Smooth muscle cell (in vitro differentiated cells): ENCODE data around the gene TRIM67. TPM values are rescaled to one million over a fixed set of nuclear protein-coding genes. Genes with fewer than 3 reads are reported as not detected.
A peak's percentile ranks its signal among the peaks of the same experiment; 100 is the strongest.

Source experiments
- DNase-seq: peaks from one replicate; lab custom pipeline; 2025; ENCODE audit not compliant: unreplicated experiment; lab: John Stamatoyannopoulos, UW
- H2AFZ ChIP-seq: fragments of 200-600 bp; sonication (generic); 2 replicates; pipeline ENCODE4 v1.6.0; 2016; ENCODE audit warnings: antibody characterized with exemption, low read depth, mild to moderate bottlenecking
- H3F3A ChIP-seq: fragments of 200-600 bp; sonication (generic); 2 replicates; pipeline ENCODE4 v1.6.0; 2017; ENCODE audit warnings: antibody characterized with exemption, low read depth
- H3K27ac ChIP-seq: fragments of 200-600 bp; sonication (generic); 2 replicates; pipeline ENCODE4 v1.5.1; 2016; ENCODE audit warnings: low read depth, mild to moderate bottlenecking
- H3K27me3 ChIP-seq: fragments of 200-600 bp; sonication (generic); 2 replicates; pipeline ENCODE4 v1.6.1; 2016; ENCODE audit warnings: low read depth, mild to moderate bottlenecking
- H3K36me3 ChIP-seq: fragments of 200-600 bp; sonication (generic); 2 replicates; pipeline ENCODE4 v1.5.1; 2016; ENCODE audit warnings: low read depth
- H3K4me1 ChIP-seq: fragments of 200-600 bp; sonication (generic); 2 replicates; pipeline ENCODE4 v1.5.1; 2016; ENCODE audit warnings: low read depth
- H3K4me2 ChIP-seq: fragments of 200-600 bp; sonication (generic); 2 replicates; pipeline ENCODE4 v1.6.0; 2016; ENCODE audit warnings: mild to moderate bottlenecking
- H3K4me3 ChIP-seq: fragments of 200-600 bp; sonication (generic); 2 replicates; pipeline ENCODE4 v1.5.1; 2016; ENCODE audit warnings: mild to moderate bottlenecking
- H3K79me2 ChIP-seq: fragments of 200-600 bp; sonication (generic); 2 replicates; pipeline ENCODE4 v1.6.0; 2016; ENCODE audit warnings: low read depth, mild to moderate bottlenecking
- H3K9ac ChIP-seq: fragments of 200-600 bp; sonication (generic); 2 replicates; pipeline ENCODE4 v1.6.0; 2016; ENCODE audit warnings: low read depth
- H3K9me3 ChIP-seq: fragments of 200-600 bp; sonication (generic); replicated peaks from 2 replicates; pipeline ENCODE4 v1.5.1; 2016; ENCODE audit warnings: low read depth
- H4K20me1 ChIP-seq: fragments of 200-600 bp; sonication (generic); 2 replicates; pipeline ENCODE4 v1.6.0; 2016; ENCODE audit warnings: low read depth
- WGBS: methylation state at CpG from one replicate; pipeline ENCODE4 v1.1.7; 2016; ENCODE audit warnings: low lambda C conversion rate; 5-methylcytosine and 5-hydroxymethylcytosine counted together
- polyA plus RNA-seq: library from polyadenylated mRNA; unstranded; fragments of >200 nt; fragmentation: Nextera tagmentation; extraction: Ambion mirVana; gene quantifications from 2 replicates; pipeline ENCODE4 v1.2.1, GENCODE V29; 2016
- total RNA-seq: library from RNA; depleted of rRNA; stranded (reverse); fragments of >200 nt; gene quantifications from 2 replicates; pipeline ENCODE4 v1.2.3, GENCODE V29; 2014
- TF ChIP-seq, protein P1 (sequence below): fragments of 200-600 bp; sonication (generic); IDR thresholded peaks from 2 replicates; pipeline ENCODE4 v1.5.1; 2017; ENCODE audit warnings: borderline replicate concordance, mild to moderate bottlenecking, antibody characterized with exemption; ENCODE audit not compliant: insufficient read depth, poor library complexity, severe bottlenecking

Gene TRIM67
- total and polyA plus RNA-seq, 2 experiments from 2014 or later = 0.04 to 0.25 TPM

DNA sequence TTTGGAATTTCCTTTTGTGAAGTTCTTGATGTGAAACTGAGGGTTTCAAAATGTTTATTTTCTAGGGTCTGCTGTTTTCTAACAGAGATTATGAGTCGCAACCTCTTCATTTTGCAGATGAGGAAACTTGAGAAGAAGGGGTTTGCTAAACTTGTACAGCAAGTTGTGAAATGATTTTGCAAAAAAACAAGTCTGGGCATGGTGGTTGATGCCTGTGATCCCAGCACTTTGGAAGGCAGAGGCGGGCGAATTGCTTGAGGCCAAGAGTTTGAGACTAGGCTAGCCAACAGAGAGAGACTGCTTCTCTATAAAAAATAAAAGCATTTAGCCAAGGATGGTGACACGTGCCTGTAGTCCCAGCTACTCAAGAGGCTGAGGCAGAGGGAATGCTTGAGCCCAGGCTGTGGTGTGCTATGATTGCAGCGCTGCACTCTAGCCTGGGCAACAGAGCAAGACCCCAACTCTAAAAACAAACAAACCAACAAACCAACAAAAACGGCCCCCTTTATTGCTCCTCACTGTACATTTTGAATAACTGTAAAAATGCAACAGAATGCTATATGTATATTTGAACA is 9.9 kb downstream of the TRIM67 start:
- H3K4me3 ChIP-seq = no peak overlapping the region
- H3K9ac ChIP-seq = no peak overlapping the region
- WGBS = 69% methylated on average over 6 of the region's 6 CpGs
- peaks cover 9% of the 10 kb centered on the region for H3K4me1 ChIP-seq
- DNase-seq = no peak
- H2AFZ ChIP-seq = no peak overlapping the region
- no peaks in the 10 kb centered on the region for H3K9me3 ChIP-seq
- H3K27ac ChIP-seq = no peak overlapping the region
- no peaks in the 10 kb centered on the region for H3K79me2 ChIP-seq
- H3F3A ChIP-seq = no peaks in the 10 kb centered on the region
- TF ChIP-seq, protein P1, sequence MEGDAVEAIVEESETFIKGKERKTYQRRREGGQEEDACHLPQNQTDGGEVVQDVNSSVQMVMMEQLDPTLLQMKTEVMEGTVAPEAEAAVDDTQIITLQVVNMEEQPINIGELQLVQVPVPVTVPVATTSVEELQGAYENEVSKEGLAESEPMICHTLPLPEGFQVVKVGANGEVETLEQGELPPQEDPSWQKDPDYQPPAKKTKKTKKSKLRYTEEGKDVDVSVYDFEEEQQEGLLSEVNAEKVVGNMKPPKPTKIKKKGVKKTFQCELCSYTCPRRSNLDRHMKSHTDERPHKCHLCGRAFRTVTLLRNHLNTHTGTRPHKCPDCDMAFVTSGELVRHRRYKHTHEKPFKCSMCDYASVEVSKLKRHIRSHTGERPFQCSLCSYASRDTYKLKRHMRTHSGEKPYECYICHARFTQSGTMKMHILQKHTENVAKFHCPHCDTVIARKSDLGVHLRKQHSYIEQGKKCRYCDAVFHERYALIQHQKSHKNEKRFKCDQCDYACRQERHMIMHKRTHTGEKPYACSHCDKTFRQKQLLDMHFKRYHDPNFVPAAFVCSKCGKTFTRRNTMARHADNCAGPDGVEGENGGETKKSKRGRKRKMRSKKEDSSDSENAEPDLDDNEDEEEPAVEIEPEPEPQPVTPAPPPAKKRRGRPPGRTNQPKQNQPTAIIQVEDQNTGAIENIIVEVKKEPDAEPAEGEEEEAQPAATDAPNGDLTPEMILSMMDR = no peak
- peaks cover 3% of the 10 kb centered on the region for H3K27me3 ChIP-seq
- H3K36me3 ChIP-seq = no peaks in the 10 kb centered on the region
- no peak overlapping the region for H3K4me2 ChIP-seq
- no peaks in the 10 kb centered on the region for H4K20me1 ChIP-seq

DNA sequence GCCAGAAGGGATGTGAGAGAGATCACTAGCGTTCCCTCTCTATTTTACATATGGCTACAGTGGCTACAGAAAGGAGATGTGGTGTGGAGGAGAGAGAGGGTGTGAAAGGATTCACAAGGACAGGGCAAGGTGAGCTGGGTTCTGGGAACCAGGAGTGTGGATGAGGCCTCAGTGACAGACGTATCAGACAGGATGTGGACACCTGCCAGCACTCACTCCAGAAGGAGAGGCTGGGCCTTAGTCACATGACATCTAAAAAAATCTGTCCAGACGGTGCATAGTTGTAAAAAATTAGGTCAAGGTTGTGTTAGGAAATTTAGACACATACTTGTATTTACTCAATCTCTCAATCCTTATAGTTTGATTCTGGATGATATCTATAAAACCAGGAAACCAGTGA is 10.6 kb downstream of the TRIM67 start:
- 74% methylated on average over 3 of the region's 3 CpGs for WGBS
- Histone ChIP-seq H3K9ac (no peak overlapping the region), H3K4me1 (peaks cover 16% of the 10 kb centered on the region), H3K27ac (no peak overlapping the region), H3K27me3 (peaks cover 2% of the 10 kb centered on the region), H4K20me1 (no peaks in the 10 kb centered on the region), H3K9me3 (no peaks in the 10 kb centered on the region), H3K4me3 (no peak overlapping the region), H3F3A (no peaks in the 10 kb centered on the region), H3K36me3 (no peaks in the 10 kb centered on the region), H3K4me2 (no peak overlapping the region), H2AFZ (no peak overlapping the region), H3K79me2 (no peaks in the 10 kb centered on the region)
- TF ChIP-seq, protein P1 = no peak
- no peak for DNase-seq

DNA sequence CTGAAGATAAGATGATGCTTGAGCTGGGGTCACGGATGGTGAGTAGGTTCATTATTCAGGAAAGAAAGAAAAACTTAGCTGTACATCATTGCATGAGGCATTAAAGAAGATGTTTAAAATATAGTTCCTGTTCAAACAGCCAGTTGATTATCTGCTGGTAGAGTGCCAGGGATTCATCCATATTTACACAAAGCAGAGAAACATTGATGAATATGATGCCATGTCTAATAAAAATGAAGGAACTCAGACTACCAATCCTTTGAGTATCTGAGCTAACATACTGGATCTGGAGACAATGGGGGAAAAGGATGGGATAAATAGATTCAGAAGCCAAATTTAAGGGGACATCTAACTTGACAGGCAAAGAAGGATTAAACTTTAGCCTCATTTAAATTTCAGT is 14.6 kb downstream of the TRIM67 start:
- Histone ChIP-seq H3K9ac (no peak overlapping the region), H3K4me1 (peaks cover 20% of the 10 kb centered on the region), H2AFZ (no peak overlapping the region), H3K27ac (no peak overlapping the region), H3F3A (no peaks in the 10 kb centered on the region), H3K4me3 (no peak overlapping the region), H3K4me2 (peak overlapping the region; percentile 46), H3K79me2 (no peaks in the 10 kb centered on the region), H4K20me1 (no peaks in the 10 kb centered on the region), H3K9me3 (no peaks in the 10 kb centered on the region), H3K27me3 (peaks cover 10% of the 10 kb centered on the region), H3K36me3 (no peaks in the 10 kb centered on the region)
- no peak for DNase-seq
- 38% methylated on average over 1 of the region's 1 CpG for WGBS
- TF ChIP-seq, protein P1 = no peak

DNA sequence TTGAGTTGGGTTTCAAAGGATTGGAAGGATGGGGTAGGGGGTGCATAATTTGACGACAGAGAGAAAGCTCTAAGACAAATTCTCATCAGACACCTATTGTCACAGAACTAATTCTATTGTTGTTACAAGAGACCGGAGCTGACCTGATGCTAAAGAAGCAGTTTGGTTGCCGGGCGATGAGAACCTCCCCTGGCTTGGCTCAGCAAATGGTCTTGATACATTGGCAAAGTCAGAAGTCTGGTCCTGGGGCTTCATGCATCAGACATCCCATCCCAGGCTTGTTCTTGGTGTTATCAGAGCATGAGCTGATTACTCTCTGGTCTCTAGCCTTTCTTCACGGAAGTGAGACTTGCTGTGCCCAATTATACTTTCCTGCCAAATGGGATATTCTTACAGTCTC is 15.4 kb downstream of the TRIM67 start:
- H4K20me1 ChIP-seq = no peaks in the 10 kb centered on the region
- peaks cover 20% of the 10 kb centered on the region for H3K4me1 ChIP-seq
- H3K4me2 ChIP-seq = no peak overlapping the region
- H3K9me3 ChIP-seq = no peaks in the 10 kb centered on the region
- H3K79me2 ChIP-seq = no peaks in the 10 kb centered on the region
- TF ChIP-seq, protein P1 = no peak
- DNase-seq = no peak
- H3K4me3 ChIP-seq = no peak overlapping the region
- no peak overlapping the region for H2AFZ ChIP-seq
- no peaks in the 10 kb centered on the region for H3K36me3 ChIP-seq
- H3K27ac ChIP-seq = no peak overlapping the region
- H3K27me3 ChIP-seq = peaks cover 10% of the 10 kb centered on the region
- WGBS = 78% methylated on average over 5 of the region's 5 CpGs
- H3K9ac ChIP-seq = no peak overlapping the region
- H3F3A ChIP-seq = no peaks in the 10 kb centered on the region
